PC-9 (cell line): ENCODE results near the gene NDUFA12. TPM values are rescaled to one million over a fixed set of nuclear protein-coding genes. Genes with fewer than 3 reads are reported as not detected.

ENCODE experiments used
- BruUV-seq: library from RNA; stranded (reverse); fragments of 400-500 nt; replicated peaks from 2 replicates; lab custom pipeline; 2021; lab: Mats Ljungman, UMichigan
- CTCF ChIA-PET: fragments of 300-600 bp; sonication (Branson Sonifier 250); formaldehyde crosslinking; loops from one replicate; lab custom pipeline; 2022; ENCODE audit warnings: antibody characterized with exemption; lab: Charles Lee
- POLR2A ChIA-PET: fragments of 300-600 bp; sonication (Branson Sonifier 250); formaldehyde crosslinking; loops from one replicate; lab custom pipeline; 2022; ENCODE audit warnings: antibody characterized with exemption; ENCODE audit not compliant: unreplicated experiment; lab: Charles Lee
- DNase-seq, 2 experiments: peaks; one replicate each; pipeline versions ENCODE4 v3.0.0 to v3.0.0-alpha.2; 2015 to 2022; ENCODE audit warnings: mixed read lengths in 1 of 2
- H2AFZ ChIP-seq: fragments of 200-600 bp; sonication (generic); 2 replicates; pipeline ENCODE4 v1.8.1; 2017; ENCODE audit warnings: antibody characterized with exemption
- H3F3A ChIP-seq: fragments of 200-600 bp; sonication (generic); 2 replicates; pipeline ENCODE4 v1.8.1; 2017; ENCODE audit warnings: antibody characterized with exemption, mild to moderate bottlenecking, low read depth; ENCODE audit not compliant: insufficient read depth
- H3K27ac ChIP-seq: fragments of 200-600 bp; sonication (generic); 2 replicates; pipeline ENCODE4 v1.6.1; 2016; ENCODE audit warnings: mixed run types
- H3K27me3 ChIP-seq: fragments of 200-600 bp; sonication (generic); 2 replicates; pipeline ENCODE4 v1.6.1; 2016; ENCODE audit warnings: low read depth, mixed run types; ENCODE audit not compliant: insufficient read depth
- H3K36me3 ChIP-seq: fragments of 200-600 bp; sonication (generic); 2 replicates; pipeline ENCODE4 v1.6.1; 2016; ENCODE audit warnings: low read depth, mixed run types
- H3K4me1 ChIP-seq: fragments of 200-600 bp; sonication (generic); replicated peaks from 2 replicates; pipeline ENCODE4 v1.6.1; 2016; ENCODE audit warnings: mixed run types; ENCODE audit not compliant: insufficient read depth
- H3K4me2 ChIP-seq: fragments of 200-600 bp; sonication (generic); 2 replicates; pipeline ENCODE4 v1.6.1; 2017; ENCODE audit warnings: mixed run types
- H3K4me3 ChIP-seq: fragments of 200-600 bp; sonication (generic); 2 replicates; pipeline ENCODE4 v1.6.1; 2016; ENCODE audit warnings: mixed run types
- H3K79me2 ChIP-seq: fragments of 200-600 bp; sonication (generic); 2 replicates; pipeline ENCODE4 v1.6.1; 2017; ENCODE audit warnings: low read depth, mixed run types
- H3K9me2 ChIP-seq: fragments of 200-600 bp; sonication (generic); 2 replicates; pipeline ENCODE4 v1.8.1; 2017; ENCODE audit warnings: mild to moderate bottlenecking; ENCODE audit not compliant: insufficient read depth
- H3K9me3 ChIP-seq: fragments of 200-600 bp; sonication (generic); 2 replicates; pipeline ENCODE4 v1.8.1; 2016; ENCODE audit warnings: low read depth; ENCODE audit not compliant: insufficient read depth
- H4K20me1 ChIP-seq: fragments of 200-600 bp; sonication (generic); 2 replicates; pipeline ENCODE4 v1.8.1; 2017; ENCODE audit not compliant: insufficient read depth
- CTCF ChIP-seq: fragments of 200-600 bp; sonication (generic); conservative IDR thresholded peaks from 2 replicates; pipeline ENCODE4 v1.6.1; 2017; ENCODE audit warnings: mixed run types, antibody characterized with exemption, mild to moderate bottlenecking, moderate library complexity
- EZH2 ChIP-seq: fragments of 200-600 bp; sonication (generic); IDR thresholded peaks from 2 replicates; pipeline ENCODE4 v1.8.0; 2017; ENCODE audit warnings: antibody characterized with exemption, low read depth
- intact Hi-C: fragments of 100-400 bp; cut with micrococcal nuclease; formaldehyde crosslinking; loops from one replicate; pipeline ENCODE4 v1.10.0; 2022; ENCODE audit not compliant: unreplicated experiment
- total RNA-seq: library from RNA; stranded (reverse); gene quantifications from 2 replicates; pipeline ENCODE4 v1.2.3, GENCODE V29; 2021

NDUFA12 gene
- total RNA-seq, 1 experiment from 2014 or later, result 108 TPM

- no peaks in the 10 kb centered on the region for H3K36me3 ChIP-seq
- no peak overlapping the region for H2AFZ ChIP-seq
- no TSS peak for BruUV-seq
- DNase-seq, result no peak
- H3K4me3 ChIP-seq, result no peak overlapping the region
- no peak overlapping the region for H3K4me2 ChIP-seq
- ChIA-PET CTCF (no interaction called here), POLR2A (no interaction called here)
- no peak overlapping the region for H3K27ac ChIP-seq
- no peaks in the 10 kb centered on the region for H4K20me1 ChIP-seq
- intact Hi-C loops, result no loop called here
- TF ChIP-seq CTCF (no peak), EZH2 (no peak)
- no peaks in the 10 kb centered on the region for H3K4me1 ChIP-seq
- H3K27me3 ChIP-seq, result no peaks in the 10 kb centered on the region
- no peaks in the 10 kb centered on the region for H3K9me2 ChIP-seq
- no peaks in the 10 kb centered on the region for H3F3A ChIP-seq
- no peaks in the 10 kb centered on the region for H3K79me2 ChIP-seq
- H3K9me3 ChIP-seq, result no peaks in the 10 kb centered on the region
Measured at GRCh38 chr12:94929780-94930179, 73.7 kb downstream of the NDUFA12 start.

DNA sequence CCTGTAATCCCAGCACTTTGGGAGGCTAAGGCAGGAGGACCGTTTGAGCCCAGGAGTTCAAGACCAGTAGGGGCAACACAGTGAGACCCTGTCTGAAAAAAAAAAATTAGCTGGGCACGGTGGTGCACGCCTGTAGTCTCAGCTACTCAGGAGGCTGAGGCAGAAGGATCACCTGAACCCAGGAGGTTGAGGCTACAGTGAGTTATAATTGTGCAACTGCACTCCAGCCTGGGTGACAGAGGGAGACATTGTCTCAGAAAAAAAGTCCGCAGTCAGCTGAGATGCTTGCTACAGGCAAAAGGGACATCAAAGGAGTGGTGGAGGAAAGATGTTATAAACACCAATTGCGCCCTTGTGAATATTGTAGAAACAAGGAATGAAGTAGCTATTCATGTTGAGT is 77.8 kb downstream of the NDUFA12 start:
- Histone ChIP-seq H3K4me3 (no peak overlapping the region), H3K4me2 (no peak overlapping the region), H3K27ac (no peak overlapping the region), H3F3A (no peaks in the 10 kb centered on the region), H2AFZ (no peak overlapping the region), H3K9me2 (no peaks in the 10 kb centered on the region), H3K27me3 (no peaks in the 10 kb centered on the region), H3K9me3 (no peaks in the 10 kb centered on the region), H3K79me2 (no peaks in the 10 kb centered on the region), H4K20me1 (no peaks in the 10 kb centered on the region), H3K36me3 (no peaks in the 10 kb centered on the region), H3K4me1 (no peaks in the 10 kb centered on the region)
- BruUV-seq, result no TSS peak
- intact Hi-C loops, result no loop called here
- no peak for TF ChIP-seq EZH2
- no peak for DNase-seq
- POLR2A ChIA-PET, result no interaction called here
- CTCF ChIA-PET, result no interaction called here

- Histone ChIP-seq H3K4me2 (no peak overlapping the region), H3K9me2 (no peaks in the 10 kb centered on the region), H3K79me2 (no peaks in the 10 kb centered on the region), H3K4me1 (no peaks in the 10 kb centered on the region), H4K20me1 (no peaks in the 10 kb centered on the region), H3F3A (no peaks in the 10 kb centered on the region), H2AFZ (no peak overlapping the region), H3K36me3 (no peaks in the 10 kb centered on the region), H3K27me3 (no peaks in the 10 kb centered on the region), H3K27ac (no peak overlapping the region), H3K9me3 (no peaks in the 10 kb centered on the region), H3K4me3 (no peak overlapping the region)
- no peak for DNase-seq
- intact Hi-C loops, result no loop called here
- CTCF ChIA-PET, result no interaction called here
- no TSS peak for BruUV-seq
- TF ChIP-seq CTCF (no peak), EZH2 (no peak)
- POLR2A ChIA-PET, result no interaction called here
Measured at GRCh38 chr12:94925206-94925605, 78.3 kb downstream of the NDUFA12 start.

DNA sequence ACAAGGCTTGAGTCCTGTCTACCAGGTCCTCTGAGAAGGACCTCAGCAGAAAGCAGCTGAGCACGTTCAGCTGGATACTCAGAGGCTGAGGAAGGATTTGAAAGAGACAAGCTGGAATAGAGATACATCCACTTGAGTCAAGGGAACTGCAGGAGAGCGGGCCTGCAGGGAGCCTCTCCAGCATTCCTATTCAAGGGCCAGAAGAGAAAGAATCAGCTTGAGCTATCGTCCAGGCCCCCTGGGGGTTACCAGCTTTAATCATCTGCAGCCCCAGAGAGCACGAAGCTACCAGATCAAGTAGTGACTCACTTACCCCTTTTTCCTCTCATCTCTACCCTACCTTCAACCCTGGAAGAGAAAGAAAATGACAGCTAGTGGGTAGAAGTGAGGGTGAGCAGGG is 80.9 kb downstream of the NDUFA12 start:
- no peak for DNase-seq
- H2AFZ ChIP-seq, result no peak overlapping the region
- no peaks in the 10 kb centered on the region for H3K4me1 ChIP-seq
- no peaks in the 10 kb centered on the region for H3K36me3 ChIP-seq
- TF ChIP-seq EZH2 (no peak), CTCF (no peak)
- H3K9me2 ChIP-seq, result no peaks in the 10 kb centered on the region
- H3K79me2 ChIP-seq, result no peaks in the 10 kb centered on the region
- H4K20me1 ChIP-seq, result no peaks in the 10 kb centered on the region
- no peaks in the 10 kb centered on the region for H3K27me3 ChIP-seq
- no peaks in the 10 kb centered on the region for H3F3A ChIP-seq
- no peak overlapping the region for H3K4me3 ChIP-seq
- no peak overlapping the region for H3K27ac ChIP-seq
- POLR2A ChIA-PET, result no interaction called here
- H3K9me3 ChIP-seq, result no peaks in the 10 kb centered on the region
- no peak overlapping the region for H3K4me2 ChIP-seq
- no TSS peak for BruUV-seq
- CTCF ChIA-PET, result no interaction called here
- intact Hi-C loops, result no loop called here
